H1 (cell line): ENCODE data around the gene OPCML.

ENCODE experiments used
- EZH2 ChIP-seq: fragments of 200-600 bp; sonication (generic); IDR thresholded peaks from 2 replicates; pipeline ENCODE4 v1.7.1; 2012; ENCODE audit warnings: low read depth, mild to moderate bottlenecking, moderate library complexity, low read length, inconsistent platforms; ENCODE audit not compliant: severe bottlenecking
- RNF2 ChIP-seq: fragments of 200-900, 300-1000 bp; sonication (generic); IDR thresholded peaks from 2 replicates; pipeline ENCODE4 v1.7.1; 2016; ENCODE audit warnings: borderline replicate concordance, low read depth, mild to moderate bottlenecking, antibody characterized with exemption, low read length; ENCODE audit not compliant: poor library complexity, severe bottlenecking; ENCODE audit errors: missing control alignments
- SUZ12 ChIP-seq: fragments of 200-600 bp; sonication (generic); IDR thresholded peaks from 2 replicates; pipeline ENCODE4 v1.6.1; 2012; ENCODE audit warnings: mild to moderate bottlenecking, inconsistent platforms, low read length, moderate library complexity, mixed read lengths

DNA sequence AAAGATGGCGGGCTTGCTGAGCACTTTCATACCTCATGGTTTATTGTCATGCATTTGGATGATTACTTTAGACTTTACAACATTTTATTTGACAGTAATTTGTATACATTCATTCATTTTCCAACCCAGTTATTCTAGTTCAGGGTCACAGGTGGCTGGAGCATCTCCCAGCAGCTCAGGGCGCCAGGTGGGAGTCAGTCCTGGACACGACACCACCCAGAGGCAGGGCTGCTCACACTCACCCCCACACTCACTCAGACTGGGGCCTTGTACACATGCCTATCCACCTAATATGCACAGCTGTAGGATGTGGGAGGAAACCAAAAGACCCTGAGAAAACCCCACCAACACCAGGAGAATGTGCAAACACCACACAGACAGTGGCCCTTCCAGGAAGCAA lies 123.9 kb downstream of the OPCML start:
- TF ChIP-seq EZH2, result no peak
- no peak for TF ChIP-seq RNF2
- TF ChIP-seq SUZ12, result no peak
